Vagina (tissue), 2 donors: ENCODE results near the gene CREB3L2.

Experiments used
- CTCF ChIP-seq, 3 experiments: fragments of 450-650 bp in 2 of 3; fragments of 200-600 bp in 1 of 3; sonication (generic) in 1 of 3; IDR thresholded peaks; one replicate each; pipeline ENCODE4 v1.5.1; 2017 to 2019; ENCODE audit warnings: antibody characterized with exemption in 3 of 3, mild to moderate bottlenecking in 2 of 3, moderate library complexity in 2 of 3
- POLR2A ChIP-seq, 2 donors: fragments of 450-650 bp; IDR thresholded peaks; one replicate each; pipeline ENCODE4 v1.6.1; 2017; ENCODE audit warnings: antibody characterized with exemption in 2 of 2, mild to moderate bottlenecking in 2 of 2, moderate library complexity in 2 of 2
- POLR2AphosphoS5 ChIP-seq, 2 donors: sonication (generic); formaldehyde crosslinking; IDR thresholded peaks; one replicate each; pipeline ENCODE4 v1.9.0; 2017; ENCODE audit warnings: antibody characterized with exemption in 2 of 2, mild to moderate bottlenecking in 2 of 2, low read depth in 1 of 2; ENCODE audit not compliant: insufficient read depth in 1 of 2

DNA sequence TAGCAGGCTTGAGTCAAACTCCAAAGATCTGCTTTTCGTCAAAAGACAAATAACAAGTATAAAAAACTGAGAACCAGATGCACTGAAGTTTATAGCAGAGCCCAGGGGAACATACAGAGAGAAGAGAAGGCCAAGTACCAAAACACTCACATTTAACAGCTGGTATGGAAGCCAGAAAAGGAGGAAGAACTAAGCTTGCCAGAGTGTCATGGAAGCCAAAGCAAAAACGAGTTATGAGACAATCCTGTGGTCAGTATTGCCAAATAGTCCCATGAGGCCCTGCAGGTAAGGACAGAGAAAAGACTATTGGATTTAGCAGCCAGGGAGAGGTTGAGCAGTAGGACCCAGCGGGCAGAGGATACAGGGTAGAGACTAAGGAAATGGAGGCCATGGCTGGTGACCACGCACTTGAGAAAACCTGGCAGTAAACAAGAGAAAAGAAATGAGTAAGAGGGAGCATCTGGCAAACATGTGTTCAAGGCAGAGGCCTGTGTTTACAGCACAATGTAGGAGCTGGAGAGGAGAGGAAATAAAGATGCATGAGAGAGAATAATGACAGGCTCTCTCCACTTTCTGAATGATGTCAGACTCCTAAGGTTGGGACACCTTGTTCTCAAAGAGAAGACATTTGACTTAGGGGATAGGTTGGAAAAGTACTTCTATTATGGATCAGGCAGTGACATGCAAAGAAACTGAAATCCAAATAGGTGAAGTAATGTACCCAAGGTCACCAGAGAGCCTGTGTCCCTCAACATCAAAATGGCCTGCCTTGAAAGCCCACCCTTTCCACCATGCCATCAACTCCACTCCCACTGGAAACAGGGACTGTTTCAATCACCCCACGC lies 9.1 kb downstream of the CREB3L2 start:
- TF ChIP-seq CTCF (IDR thresholded peaks at IDR 0.05), result no peak
- TF ChIP-seq POLR2A (IDR thresholded peaks at IDR 0.05), result no peak
- TF ChIP-seq POLR2AphosphoS5 (IDR thresholded peaks at IDR 0.05; ENCODE audit: insufficient read depth in 1 of 2, low read depth in 1 of 2), result peak in 1 of 2 donors; percentile 75
